K562 (cell line): ENCODE measurements around the gene SORCS1. TPM values are rescaled to one million over a fixed set of nuclear protein-coding genes. Genes with fewer than 3 reads are reported as not detected.

ENCODE experiments used
- RREB1 ChIP-seq: fragments of 250-450 bp; sonication (Bioruptor Pico); IDR thresholded peaks from 2 replicates; pipeline ENCODE4 v1.4.0; 2020
- SAFB ChIP-seq: fragments of 200-400 bp; formaldehyde crosslinking; IDR thresholded peaks from 2 replicates; pipeline ENCODE4 v1.6.1; 2017; ENCODE audit warnings: low read depth, low read length, borderline replicate concordance
- THAP12 ChIP-seq: fragments of 250-450 bp; sonication (Bioruptor Pico); IDR thresholded peaks from 2 replicates; pipeline ENCODE4 v1.9.0; 2021; ENCODE audit warnings: mild to moderate bottlenecking, inconsistent platforms
- ZBTB2 ChIP-seq: fragments of 450-650 bp; IDR thresholded peaks from 2 replicates; pipeline ENCODE4 v1.6.1; 2016; ENCODE audit warnings: antibody characterized with exemption
- ZNF217 ChIP-seq: sonication (generic); formaldehyde crosslinking; IDR thresholded peaks from 2 replicates; pipeline ENCODE4 v1.8.0; 2022; ENCODE audit warnings: mild to moderate bottlenecking, missing genetic modification reagents
- ZNF583 ChIP-seq: fragments of 250-450 bp; sonication (Bioruptor Pico); IDR thresholded peaks from 2 replicates; pipeline ENCODE4 v1.4.0; 2020
- ZNF589 ChIP-seq: fragments of 200-800 bp; sonication (Bioruptor generic); IDR thresholded peaks from 2 replicates; pipeline ENCODE4 v1.6.1; 2016; ENCODE audit warnings: low read depth, missing genetic modification characterization, missing compliant biosample characterization
- polyA plus RNA-seq, 8 experiments: library from polyadenylated mRNA; depleted of rRNA in 4 of 8; stranded (reverse) in 5 of 8; unstranded in 3 of 8; fragments of >200 nt; fragmentation: Nextera tagmentation in 2 of 8; fragmentation: Illumina TruSeq in 1 of 8; extraction: Ambion mirVana in 2 of 8; extraction: Trizol in 1 of 8; gene quantifications; 2 replicates each; pipeline versions ENCODE4 v1.2.1 to v1.2.3, GENCODE V29; 2011 to 2014; ENCODE audit warnings: inconsistent platforms in 1 of 8, missing spikeins in 1 of 8
- total RNA-seq, 7 experiments: library from RNA; depleted of rRNA in 6 of 7; stranded (reverse); fragments of >200 nt in 6 of 7; fragmentation: Illumina TruSeq in 2 of 7; extraction: Trizol in 2 of 7; gene quantifications; 2 replicates each; pipeline versions ENCODE4 v1.2.1 to v1.2.3, GENCODE V29; 2011 to 2021; ENCODE audit warnings: low replicate concordance in 1 of 7

SORCS1 gene
- total and polyA plus RNA-seq, 9 of the 15 experiments (the other 6 are each of a cell fraction or from before 2014, with no cell fraction given), result 1.5 to 3.9 (median 2.7) TPM

GRCh38 chr10:107148906-107149305, 15.6 kb downstream of the SORCS1 start (continued):
- TF ChIP-seq THAP12 (CRISPR knock-in tag), result no peak
- TF ChIP-seq ZBTB2, result no peak
- no peak for TF ChIP-seq ZNF589 (CRISPR knock-in tag)
- TF ChIP-seq SAFB, result no peak
- no peak for TF ChIP-seq ZNF217 (CRISPR knock-in tag)
- no peak for TF ChIP-seq ZNF583 (CRISPR knock-in tag)
- TF ChIP-seq RREB1 (CRISPR knock-in tag), result no peak
